GM12878 (cell line): ENCODE results near the gene ATF2.

ENCODE experiments used
- CTCF ChIP-seq, 3 experiments: IDR thresholded peaks in 2 of 3; conservative IDR thresholded peaks in 1 of 3; 2 replicates each; pipeline ENCODE4 v1.5.1; 2011; ENCODE audit warnings: low read depth in 3 of 3, low read length in 3 of 3, mild to moderate bottlenecking in 3 of 3, control low read depth in 2 of 3, moderate library complexity in 2 of 3, inconsistent platforms in 1 of 3, mixed read lengths in 1 of 3; ENCODE audit not compliant: control insufficient read depth in 2 of 3, insufficient read depth in 1 of 3; ENCODE audit errors: extremely low read depth in 1 of 3
- E2F8 ChIP-seq: fragments of 450-650 bp; IDR thresholded peaks from 2 replicates; pipeline ENCODE4 v1.6.1; 2018; ENCODE audit warnings: mild to moderate bottlenecking, low read depth, moderate library complexity; ENCODE audit not compliant: partially characterized antibody
- EP300 ChIP-seq, 2 experiments: fragments of 150-350 bp in 1 of 2; IDR thresholded peaks; 2 replicates each; pipeline ENCODE4 v1.6.1; 2011 to 2012; ENCODE audit warnings: low read depth in 2 of 2, low read length in 2 of 2, borderline replicate concordance in 1 of 2, improper control_type of control experiment in 1 of 2, inconsistent platforms in 1 of 2; ENCODE audit not compliant: control insufficient read depth in 1 of 2
- ETV6 ChIP-seq, 2 experiments: fragments of 450-650 bp in 1 of 2; IDR thresholded peaks in 1 of 2; conservative IDR thresholded peaks in 1 of 2; 2 replicates each; pipeline ENCODE4 v1.6.1; 2014; ENCODE audit warnings: antibody characterized with exemption in 1 of 2, borderline replicate concordance in 1 of 2, low read depth in 1 of 2, mild to moderate bottlenecking in 1 of 2, moderate library complexity in 1 of 2
- EZH2 ChIP-seq: IDR thresholded peaks from 2 replicates; pipeline ENCODE4 v1.6.1; 2012; ENCODE audit warnings: low read depth, mild to moderate bottlenecking, control low read depth, inconsistent platforms, low read length, borderline replicate concordance; ENCODE audit not compliant: control insufficient read depth
- HDAC2 ChIP-seq: fragments of 200-600 bp; sonication (generic); IDR thresholded peaks from 2 replicates; pipeline ENCODE4 v1.6.1; 2017
- MAX ChIP-seq: IDR thresholded peaks from 2 replicates; pipeline ENCODE4 v1.6.1; 2012; ENCODE audit warnings: low read depth, low read length, improper control_type of control experiment
- MEF2A ChIP-seq: IDR thresholded peaks from 2 replicates; pipeline ENCODE4 v1.6.1; 2011; ENCODE audit warnings: low read depth, mild to moderate bottlenecking, low read length, moderate library complexity; ENCODE audit not compliant: insufficient read depth
- POLR2A ChIP-seq: IDR thresholded peaks from 2 replicates; pipeline ENCODE4 v1.6.1; 2011; ENCODE audit warnings: low read depth, mild to moderate bottlenecking, low read length
- POLR2AphosphoS5 ChIP-seq: IDR thresholded peaks from 2 replicates; pipeline ENCODE4 v1.6.1; 2011; ENCODE audit warnings: mild to moderate bottlenecking, low read length, inconsistent platforms
- SRF ChIP-seq, 2 experiments: IDR thresholded peaks; 2 replicates each; pipeline ENCODE4 v1.6.1; 2011; ENCODE audit warnings: low read depth in 2 of 2, low read length in 2 of 2, mild to moderate bottlenecking in 1 of 2, moderate library complexity in 1 of 2
- TCF3 ChIP-seq: IDR thresholded peaks from 2 replicates; pipeline ENCODE4 v1.6.1; 2012; ENCODE audit warnings: low read depth, mild to moderate bottlenecking, low read length, borderline replicate concordance; ENCODE audit not compliant: insufficient read depth
- ZBTB40 ChIP-seq: fragments of 450-650 bp; IDR thresholded peaks from 2 replicates; pipeline ENCODE4 v1.6.1; 2016; ENCODE audit warnings: mild to moderate bottlenecking, moderate library complexity, borderline replicate concordance

GRCh38 chr2:175158894-175159293, 9.1 kb downstream of the ATF2 start:
- no peak for TF ChIP-seq CTCF (IDR thresholded peaks at IDR 0.05 in 2 of 3, conservative IDR thresholded peaks at IDR 0.05 in 1 of 3; ENCODE audit: control insufficient read depth in 2 of 3, extremely low read depth in 1 of 3, insufficient read depth in 1 of 3, low read depth in 3 of 3, low read length in 3 of 3)
- TF ChIP-seq E2F8 = no peak
- no peak for TF ChIP-seq MAX
- no peak for TF ChIP-seq ZBTB40
- no peak for TF ChIP-seq SRF (IDR thresholded peaks at IDR 0.05; ENCODE audit: low read depth in 2 of 2, low read length in 2 of 2)
- TF ChIP-seq POLR2AphosphoS5 = no peak
- no peak for TF ChIP-seq EP300 (IDR thresholded peaks at IDR 0.05; ENCODE audit: borderline replicate concordance in 1 of 2, control insufficient read depth in 1 of 2, low read depth in 2 of 2, low read length in 2 of 2)
- no peak for TF ChIP-seq ETV6 (conservative IDR thresholded peaks at IDR 0.05 in 1 of 2, IDR thresholded peaks at IDR 0.05 in 1 of 2; ENCODE audit: borderline replicate concordance in 1 of 2, low read depth in 1 of 2)
- no peak for TF ChIP-seq EZH2
- no peak for TF ChIP-seq POLR2A
- TF ChIP-seq HDAC2 = no peak
- TF ChIP-seq TCF3 = no peak
- no peak for TF ChIP-seq MEF2A
